PC-3 (cell line): ENCODE measurements around the gene LNPEP. TPM values are rescaled to one million over a fixed set of nuclear protein-coding genes. Genes with fewer than 3 reads are reported as not detected.

Source experiments
- ATAC-seq: fragments of 200-7000 bp; cut with Tn5 transposase; 2 replicates; pipeline ENCODE4 v1.9.1; 2020; ENCODE audit warnings: mild to moderate bottlenecking, moderate library complexity
- BruUV-seq: library from RNA; stranded (reverse); fragments of 400-500 nt; replicated peaks from 2 replicates; lab custom pipeline; 2021; lab: Mats Ljungman, UMichigan
- CTCF ChIA-PET: fragments of 300-600 bp; sonication (Branson Sonifier 250); formaldehyde crosslinking; loops from one replicate; lab custom pipeline; 2022; ENCODE audit warnings: antibody characterized with exemption; lab: Charles Lee
- POLR2A ChIA-PET: fragments of 300-600 bp; sonication (Branson Sonifier 250); formaldehyde crosslinking; loops from one replicate; lab custom pipeline; 2022; ENCODE audit warnings: antibody characterized with exemption; ENCODE audit not compliant: unreplicated experiment; lab: Charles Lee
- DNase-seq: peaks from one replicate; pipeline ENCODE4 v3.0.0-alpha.2; 2015
- H2AFZ ChIP-seq: fragments of 300-600 bp; sonication (generic); 2 replicates; pipeline ENCODE4 v1.6.0; 2016; ENCODE audit warnings: antibody characterized with exemption, low read length
- H3F3A ChIP-seq: fragments of 300-600 bp; sonication (generic); one replicate; pipeline ENCODE4 v1.6.0; 2017; ENCODE audit warnings: antibody characterized with exemption, low read length, control low read depth, mild to moderate bottlenecking; ENCODE audit not compliant: unreplicated experiment
- H3K27ac ChIP-seq: fragments of 300-600 bp; sonication (generic); 2 replicates; pipeline ENCODE4 v1.5.1; 2016; ENCODE audit warnings: mild to moderate bottlenecking, low read length
- H3K27me3 ChIP-seq: fragments of 300-600 bp; sonication (generic); 2 replicates; pipeline ENCODE4 v1.6.1; 2016; ENCODE audit warnings: low read length, mixed read lengths
- H3K36me3 ChIP-seq: fragments of 300-600 bp; sonication (generic); 2 replicates; pipeline ENCODE4 v1.6.1; 2016; ENCODE audit warnings: low read depth, mixed run types, low read length, mixed read lengths
- H3K4me1 ChIP-seq: fragments of 300-600 bp; sonication (generic); 2 replicates; pipeline ENCODE4 v1.5.1; 2016; ENCODE audit warnings: low read length; ENCODE audit not compliant: insufficient read depth
- H3K4me2 ChIP-seq: fragments of 300-600 bp; sonication (generic); 2 replicates; pipeline ENCODE4 v1.6.0; 2016; ENCODE audit warnings: low read length
- H3K4me3 ChIP-seq: fragments of 300-600 bp; sonication (generic); 2 replicates; pipeline ENCODE4 v1.5.1; 2016; ENCODE audit warnings: mild to moderate bottlenecking, low read length, mixed read lengths
- H3K79me2 ChIP-seq: fragments of 300-600 bp; sonication (generic); 2 replicates; pipeline ENCODE4 v1.6.1; 2017; ENCODE audit warnings: low read length, mixed read lengths
- H3K9ac ChIP-seq: fragments of 300-600 bp; sonication (generic); 2 replicates; pipeline ENCODE4 v1.6.0; 2016; ENCODE audit warnings: mild to moderate bottlenecking, low read length
- H3K9me2 ChIP-seq: fragments of 300-600 bp; sonication (generic); replicated peaks from 2 replicates; pipeline ENCODE4 v1.6.1; 2016; ENCODE audit warnings: mixed run types, low read length, mixed read lengths
- H3K9me3 ChIP-seq: fragments of 300-600 bp; sonication (generic); 2 replicates; pipeline ENCODE4 v1.6.1; 2016; ENCODE audit warnings: low read length, mixed read lengths
- H4K20me1 ChIP-seq: fragments of 300-600 bp; sonication (generic); 2 replicates; pipeline ENCODE4 v1.6.1; 2016; ENCODE audit warnings: low read length, mixed read lengths
- EZH2 ChIP-seq: fragments of 300-600 bp; sonication (generic); IDR thresholded peaks from one replicate; pipeline ENCODE4 v1.6.1; 2017; ENCODE audit warnings: antibody characterized with exemption, mild to moderate bottlenecking, low read length; ENCODE audit not compliant: unreplicated experiment
- EZH2phosphoT487 ChIP-seq: fragments of 300-600 bp; sonication (generic); IDR thresholded peaks from 2 replicates; pipeline ENCODE4 v1.6.1; 2018; ENCODE audit warnings: mild to moderate bottlenecking, antibody characterized with exemption, low read length, borderline replicate concordance
- intact Hi-C: fragments of 100-400 bp; cut with micrococcal nuclease; formaldehyde crosslinking; loops from 2 replicates; pipeline ENCODE4 v1.9.0; 2023
- total RNA-seq: library from RNA; depleted of rRNA; stranded (reverse); fragments of >200 nt; gene quantifications from 2 replicates; pipeline ENCODE4 v1.2.3, GENCODE V29; 2014
- TF ChIP-seq, protein P1 (sequence below): fragments of 300-600 bp; sonication (generic); conservative IDR thresholded peaks from 2 replicates; pipeline ENCODE4 v1.5.1; 2017; ENCODE audit warnings: antibody characterized with exemption, low read depth, mild to moderate bottlenecking, low read length

The LNPEP gene
- total RNA-seq, 1 experiment from 2014 or later: 11.1 TPM

DNA sequence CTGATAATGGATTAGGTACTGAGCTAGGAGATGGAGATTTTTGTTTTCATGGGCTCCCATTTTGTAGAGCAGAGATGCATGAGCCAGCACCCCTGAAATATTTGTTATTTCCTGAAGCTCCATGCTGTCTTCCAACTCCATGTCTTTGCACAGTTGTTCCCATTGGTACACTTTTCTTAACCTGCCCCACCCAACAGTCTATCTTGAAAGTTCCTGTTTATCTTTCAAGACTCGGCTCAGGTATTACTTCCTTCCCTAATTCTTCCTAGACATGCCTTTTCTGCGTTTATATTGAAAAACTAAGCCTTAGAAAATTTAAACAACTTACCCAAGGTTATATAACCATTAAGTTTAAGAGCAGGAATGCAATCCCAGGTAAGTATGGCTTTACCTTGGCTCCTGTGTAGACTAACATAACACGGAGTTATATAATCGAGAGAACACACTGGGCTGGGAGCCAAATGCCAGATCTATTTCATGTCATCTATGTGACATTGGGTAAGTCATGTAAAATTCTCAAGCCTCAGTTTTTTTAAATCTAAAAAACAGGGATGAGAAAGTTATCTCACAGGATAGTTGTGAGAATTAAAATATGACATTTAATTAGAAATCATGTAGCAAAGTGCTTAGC is 139.1 kb downstream of the LNPEP start:
- intact Hi-C loops: no loop called here
- ATAC-seq: no peak
- Histone ChIP-seq H3K4me2 (no peak overlapping the region), H3K27me3 (no peaks in the 10 kb centered on the region), H3K79me2 (no peaks in the 10 kb centered on the region), H3K9ac (no peak overlapping the region), H3F3A (no peaks in the 10 kb centered on the region), H2AFZ (no peak overlapping the region), H3K27ac (no peak overlapping the region), H3K36me3 (no peaks in the 10 kb centered on the region), H4K20me1 (no peaks in the 10 kb centered on the region), H3K4me3 (no peak overlapping the region), H3K9me3 (no peaks in the 10 kb centered on the region), H3K9me2 (no peaks in the 10 kb centered on the region), H3K4me1 (no peaks in the 10 kb centered on the region)
- no peak for TF ChIP-seq EZH2
- TF ChIP-seq, protein P1, sequence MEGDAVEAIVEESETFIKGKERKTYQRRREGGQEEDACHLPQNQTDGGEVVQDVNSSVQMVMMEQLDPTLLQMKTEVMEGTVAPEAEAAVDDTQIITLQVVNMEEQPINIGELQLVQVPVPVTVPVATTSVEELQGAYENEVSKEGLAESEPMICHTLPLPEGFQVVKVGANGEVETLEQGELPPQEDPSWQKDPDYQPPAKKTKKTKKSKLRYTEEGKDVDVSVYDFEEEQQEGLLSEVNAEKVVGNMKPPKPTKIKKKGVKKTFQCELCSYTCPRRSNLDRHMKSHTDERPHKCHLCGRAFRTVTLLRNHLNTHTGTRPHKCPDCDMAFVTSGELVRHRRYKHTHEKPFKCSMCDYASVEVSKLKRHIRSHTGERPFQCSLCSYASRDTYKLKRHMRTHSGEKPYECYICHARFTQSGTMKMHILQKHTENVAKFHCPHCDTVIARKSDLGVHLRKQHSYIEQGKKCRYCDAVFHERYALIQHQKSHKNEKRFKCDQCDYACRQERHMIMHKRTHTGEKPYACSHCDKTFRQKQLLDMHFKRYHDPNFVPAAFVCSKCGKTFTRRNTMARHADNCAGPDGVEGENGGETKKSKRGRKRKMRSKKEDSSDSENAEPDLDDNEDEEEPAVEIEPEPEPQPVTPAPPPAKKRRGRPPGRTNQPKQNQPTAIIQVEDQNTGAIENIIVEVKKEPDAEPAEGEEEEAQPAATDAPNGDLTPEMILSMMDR: no peak
- no peak for TF ChIP-seq EZH2phosphoT487
- no peak for DNase-seq
- BruUV-seq: no TSS peak
- ChIA-PET POLR2A (no interaction called here), CTCF (no interaction called here)

GRCh38 chr5:97075649-97076048 is 139.8 kb downstream of the LNPEP start:
- no peak overlapping the region for H3K4me3 ChIP-seq
- TF ChIP-seq, protein P1: no peak
- TF ChIP-seq EZH2 (no peak), EZH2phosphoT487 (no peak)
- H3K9me2 ChIP-seq: no peaks in the 10 kb centered on the region
- no peaks in the 10 kb centered on the region for H3K79me2 ChIP-seq
- no peaks in the 10 kb centered on the region for H3K4me1 ChIP-seq
- H3K27ac ChIP-seq: no peak overlapping the region
- no peaks in the 10 kb centered on the region for H3K36me3 ChIP-seq
- no peak for ATAC-seq
- no peaks in the 10 kb centered on the region for H3K27me3 ChIP-seq
- H3K9me3 ChIP-seq: no peaks in the 10 kb centered on the region
- no peak for DNase-seq
- intact Hi-C loops: no loop called here
- H2AFZ ChIP-seq: no peak overlapping the region
- no TSS peak for BruUV-seq
- no peaks in the 10 kb centered on the region for H3F3A ChIP-seq
- H3K9ac ChIP-seq: no peak overlapping the region
- CTCF ChIA-PET: no interaction called here
- no peak overlapping the region for H3K4me2 ChIP-seq
- POLR2A ChIA-PET: no interaction called here
- H4K20me1 ChIP-seq: no peaks in the 10 kb centered on the region

- Histone ChIP-seq H3K9me3 (no peaks in the 10 kb centered on the region), H3K9ac (no peak overlapping the region), H4K20me1 (no peaks in the 10 kb centered on the region), H3K4me3 (no peak overlapping the region), H3K4me2 (no peak overlapping the region), H3K79me2 (no peaks in the 10 kb centered on the region), H3F3A (no peaks in the 10 kb centered on the region), H3K27me3 (no peaks in the 10 kb centered on the region), H2AFZ (no peak overlapping the region), H3K36me3 (no peaks in the 10 kb centered on the region), H3K4me1 (no peaks in the 10 kb centered on the region), H3K9me2 (no peaks in the 10 kb centered on the region), H3K27ac (no peak overlapping the region)
- TF ChIP-seq EZH2phosphoT487 (no peak), EZH2 (no peak)
- TF ChIP-seq, protein P1: no peak
- ATAC-seq (no peak), DNase-seq (no peak)
- BruUV-seq: no TSS peak
- intact Hi-C loops: no loop called here
- ChIA-PET CTCF (no interaction called here), POLR2A (no interaction called here)
Observed at GRCh38 chr5:97076098-97076497, 140.2 kb downstream of the LNPEP start.
